GM12873 (cell line): ENCODE data around the gene GPRIN1.

Experiments
- TF ChIP-seq, protein P1 (sequence below): IDR thresholded peaks from 2 replicates; pipeline ENCODE4 v1.5.1; 2012; ENCODE audit warnings: low read depth, mild to moderate bottlenecking, moderate library complexity, low read length, control low read depth; ENCODE audit not compliant: insufficient read depth; ENCODE audit errors: missing control alignments

The GPRIN1 gene

DNA sequence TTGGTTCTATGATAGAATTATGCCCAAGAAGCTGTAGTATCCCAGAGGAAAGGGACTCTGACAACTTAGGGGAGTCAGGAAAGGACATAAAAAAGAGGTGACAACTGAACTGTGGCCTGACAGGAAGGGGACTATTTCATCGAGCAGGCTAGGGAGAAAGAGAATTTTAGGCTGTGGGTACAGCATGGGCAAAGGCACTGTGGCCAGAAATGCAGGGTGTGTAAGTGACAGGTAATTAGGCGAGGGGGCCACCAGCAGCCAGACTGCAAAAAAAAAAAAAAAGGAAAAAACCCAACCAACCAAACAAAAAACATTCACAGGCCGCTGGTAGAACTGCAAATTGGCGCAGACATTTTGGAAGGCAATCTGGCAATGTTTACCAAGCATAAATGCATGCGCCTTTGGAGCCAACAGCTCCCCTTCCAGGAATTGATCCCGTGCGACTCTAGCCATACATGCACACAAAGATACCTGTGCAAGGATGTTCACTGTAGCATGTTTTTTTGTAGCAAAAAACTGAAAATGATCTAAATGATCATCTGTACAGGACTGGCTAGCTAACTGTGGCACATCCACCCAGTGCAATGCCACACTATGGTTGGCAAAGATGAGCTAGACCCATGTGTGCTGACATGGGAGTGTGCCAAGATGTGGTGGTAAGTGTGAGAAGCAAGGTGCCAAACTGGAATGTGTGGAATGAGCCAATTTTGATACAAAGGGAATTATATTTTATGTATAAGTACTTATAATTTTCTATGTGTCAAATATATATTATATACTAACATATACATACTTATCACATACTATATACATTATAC, 21.6 kb upstream of the GPRIN1 start:
- TF ChIP-seq, protein P1, sequence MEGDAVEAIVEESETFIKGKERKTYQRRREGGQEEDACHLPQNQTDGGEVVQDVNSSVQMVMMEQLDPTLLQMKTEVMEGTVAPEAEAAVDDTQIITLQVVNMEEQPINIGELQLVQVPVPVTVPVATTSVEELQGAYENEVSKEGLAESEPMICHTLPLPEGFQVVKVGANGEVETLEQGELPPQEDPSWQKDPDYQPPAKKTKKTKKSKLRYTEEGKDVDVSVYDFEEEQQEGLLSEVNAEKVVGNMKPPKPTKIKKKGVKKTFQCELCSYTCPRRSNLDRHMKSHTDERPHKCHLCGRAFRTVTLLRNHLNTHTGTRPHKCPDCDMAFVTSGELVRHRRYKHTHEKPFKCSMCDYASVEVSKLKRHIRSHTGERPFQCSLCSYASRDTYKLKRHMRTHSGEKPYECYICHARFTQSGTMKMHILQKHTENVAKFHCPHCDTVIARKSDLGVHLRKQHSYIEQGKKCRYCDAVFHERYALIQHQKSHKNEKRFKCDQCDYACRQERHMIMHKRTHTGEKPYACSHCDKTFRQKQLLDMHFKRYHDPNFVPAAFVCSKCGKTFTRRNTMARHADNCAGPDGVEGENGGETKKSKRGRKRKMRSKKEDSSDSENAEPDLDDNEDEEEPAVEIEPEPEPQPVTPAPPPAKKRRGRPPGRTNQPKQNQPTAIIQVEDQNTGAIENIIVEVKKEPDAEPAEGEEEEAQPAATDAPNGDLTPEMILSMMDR, result no peak

- TF ChIP-seq, protein P1, result no peak
Observed at GRCh38 chr5:176630681-176631222, 20.8 kb upstream of the GPRIN1 start.

DNA sequence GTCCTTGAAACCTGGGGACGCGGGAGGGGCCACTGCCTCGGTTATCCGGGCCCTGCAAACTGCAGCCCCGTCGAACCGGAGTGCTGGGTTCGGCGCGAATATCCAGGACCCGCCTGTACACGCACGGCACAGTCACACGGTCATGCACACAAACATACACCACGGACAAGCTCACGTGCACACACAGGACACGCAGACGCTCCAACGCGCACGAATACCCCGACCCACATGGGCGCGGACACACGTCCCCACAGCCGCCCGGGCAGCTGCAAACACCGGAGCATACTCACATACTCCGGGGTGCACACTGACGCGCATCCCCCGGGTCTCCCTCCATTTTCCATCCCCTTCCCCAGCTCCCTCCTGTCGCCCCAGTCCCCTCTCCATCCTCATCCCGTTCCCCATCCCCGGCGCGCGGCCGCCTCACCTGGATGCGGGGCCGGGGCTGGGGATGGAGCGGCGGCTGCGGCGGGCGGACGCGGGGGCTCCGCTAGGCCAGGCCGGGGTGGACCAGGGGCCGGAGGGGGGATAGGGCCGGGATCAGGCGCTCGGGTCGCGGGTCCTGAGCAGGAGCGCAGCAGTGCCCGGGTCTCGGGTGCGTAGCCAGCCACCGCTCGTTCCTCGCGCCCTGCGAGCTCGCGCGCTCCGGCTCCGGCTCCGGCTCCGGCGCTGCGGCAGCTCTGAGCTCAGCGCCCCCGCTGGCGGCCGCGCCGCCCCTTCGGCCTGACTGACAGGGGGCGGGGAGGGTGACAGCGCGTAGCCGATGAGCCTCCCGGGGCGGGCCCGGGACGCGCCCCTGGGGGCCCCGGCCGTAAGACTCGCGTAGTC, 20.1 kb upstream of the GPRIN1 start, which contains the start of the genes EIF4E1B and SNCB:
EIF4E1B (plus strand) TSS at position 823 of the 828 bp plus-strand sequence. CDS start 12,113 bp downstream, outside the sequence.
SNCB (minus strand) TSS at position 682 of the 828 bp plus-strand sequence. CDS start 880 bp downstream, outside the sequence.
- TF ChIP-seq, protein P1, result no peak

DNA sequence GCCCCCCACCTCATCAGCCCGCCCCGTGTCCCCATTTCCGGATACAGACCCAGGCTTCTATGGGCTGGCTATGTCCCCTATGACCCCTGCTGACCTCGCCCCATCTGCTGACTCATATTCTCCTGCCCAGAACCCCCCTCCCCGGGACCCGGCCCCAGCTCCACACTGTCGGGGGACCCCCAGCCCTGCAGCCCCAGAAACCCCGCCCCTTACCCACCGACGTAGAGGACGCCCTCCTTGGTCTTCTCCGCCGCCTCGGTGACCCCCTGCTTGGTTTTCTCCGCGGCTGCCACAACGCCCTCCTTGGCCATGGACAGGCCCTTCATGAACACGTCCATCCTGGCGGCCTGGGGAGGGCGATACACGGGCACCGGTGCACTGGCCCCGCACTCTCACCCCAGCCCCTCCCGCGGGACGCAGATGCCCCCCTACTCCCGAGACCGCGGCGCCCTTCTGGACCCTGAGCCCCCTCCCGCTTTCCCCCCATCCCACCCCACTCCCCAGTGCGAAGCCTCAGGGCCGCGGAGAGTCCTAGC, 19.4 kb upstream of the GPRIN1 start:
- TF ChIP-seq, protein P1, result no peak

GRCh38 chr5:176628406-176629228, 18.7 kb upstream of the GPRIN1 start:
- TF ChIP-seq, protein P1, result no peak

DNA sequence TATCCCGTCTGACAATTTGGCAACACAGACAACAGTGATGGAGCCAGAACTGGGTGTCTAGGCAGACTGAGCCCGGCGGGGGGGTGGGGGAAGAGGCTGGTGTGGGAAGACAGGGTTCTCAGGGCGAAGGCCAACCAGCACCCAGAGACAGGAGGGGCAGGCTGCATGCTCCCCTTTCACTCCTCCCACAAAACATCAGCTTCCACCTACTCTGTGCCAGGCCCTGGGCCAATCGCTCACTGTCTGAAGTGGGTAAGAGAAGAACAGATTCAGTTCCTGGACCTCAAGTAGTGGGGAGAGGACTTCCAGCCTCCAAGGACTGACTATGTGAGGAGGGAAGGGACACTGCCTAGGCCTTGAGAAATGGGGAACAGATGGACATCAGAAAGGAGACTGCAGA, 17.6 kb upstream of the GPRIN1 start:
- TF ChIP-seq, protein P1, result no peak
